GF-D8 (cell line): Measurements from ENCODE around the gene CFAP299.
"Not testable (repeated sequence)": the region's sequence is repeated elsewhere in the genome, so short reads cannot be mapped to it uniquely, and the experiment has no call there.

ENCODE experiments used
- DNase-seq: peaks from one replicate; lab custom pipeline; 2025; lab: John Stamatoyannopoulos, UW

CFAP299 gene

GRCh38 chr4:80393246-80393969 is 57.9 kb downstream of the CFAP299 start:
- DNase-seq = no peak

GRCh38 chr4:80393970-80394250 is 58.4 kb downstream of the CFAP299 start:
- no peak for DNase-seq

- no peak for DNase-seq
These were observed 71.7 kb downstream of the CFAP299 start for GRCh38 chr4:80407246-80407645.

GRCh38 chr4:80409809-80410208 is 74.3 kb downstream of the CFAP299 start:
- DNase-seq = no peak

GRCh38 chr4:80412322-80412721 is 76.8 kb downstream of the CFAP299 start:
- no peak for DNase-seq

GRCh38 chr4:80413086-80413485 is 77.6 kb downstream of the CFAP299 start:
- DNase-seq = no peak

- no peak for DNase-seq
These were observed 81.5 kb downstream of the CFAP299 start for GRCh38 chr4:80417019-80417418.

- DNase-seq = no peak
These were observed 84.4 kb downstream of the CFAP299 start for GRCh38 chr4:80419946-80420345.

- DNase-seq = no peak
These were observed 85.1 kb downstream of the CFAP299 start for GRCh38 chr4:80420638-80421037.

- DNase-seq = no peak
These were observed 87.3 kb downstream of the CFAP299 start for GRCh38 chr4:80422727-80423404.

- DNase-seq = no peak
These were observed 88.2 kb downstream of the CFAP299 start for GRCh38 chr4:80423553-80424224.

- no peak for DNase-seq
These were observed 88.7 kb downstream of the CFAP299 start for GRCh38 chr4:80424225-80424581.

GRCh38 chr4:80425124-80426100 is 89.9 kb downstream of the CFAP299 start:
- no peak for DNase-seq

GRCh38 chr4:80431203-80431965 is 95.9 kb downstream of the CFAP299 start:
- no peak for DNase-seq

GRCh38 chr4:80434238-80434637 is 98.7 kb downstream of the CFAP299 start:
- no peak for DNase-seq

- no peak for DNase-seq
These were observed 102.5 kb downstream of the CFAP299 start for GRCh38 chr4:80438016-80438415.

- DNase-seq = not testable (repeated sequence)
These were observed 103.9 kb downstream of the CFAP299 start for GRCh38 chr4:80439294-80440061.

GRCh38 chr4:80446248-80446647 is 110.7 kb downstream of the CFAP299 start:
- no peak for DNase-seq

- DNase-seq = no peak
These were observed 111.1 kb downstream of the CFAP299 start for GRCh38 chr4:80446664-80447063.

GRCh38 chr4:80447493-80447892 is 112.0 kb downstream of the CFAP299 start:
- no peak for DNase-seq

GRCh38 chr4:80448056-80448455 is 112.5 kb downstream of the CFAP299 start:
- no peak for DNase-seq
